GM18505 (cell line): ENCODE data around the gene TSSC4.

Experiments
- ATAC-seq: cut with Tn5 transposase; IDR thresholded peaks from one replicate; pipeline ENCODE4 v1.9.1; 2021; ENCODE audit not compliant: unreplicated experiment
- POLR2A ChIP-seq: IDR thresholded peaks from 4 replicates; pipeline ENCODE4 v1.6.1; 2011; ENCODE audit warnings: borderline replicate concordance; ENCODE audit not compliant: insufficient read depth, insufficient read length; ENCODE audit errors: extremely low read depth

TSSC4 gene

DNA sequence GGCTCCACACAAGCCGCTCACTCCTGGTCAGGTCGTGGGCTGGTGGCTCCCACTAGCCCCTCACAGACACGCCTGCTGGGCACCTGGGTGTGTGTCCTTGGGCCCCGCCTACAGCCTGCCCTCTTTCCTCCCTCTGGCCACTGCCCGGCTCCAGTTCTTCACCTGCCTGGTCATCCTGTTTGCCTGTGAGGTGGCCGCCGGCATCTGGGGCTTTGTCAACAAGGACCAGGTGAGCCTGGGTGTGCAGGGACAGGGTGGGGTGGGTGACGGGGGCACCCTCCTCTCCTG is 5.8 kb upstream of the TSSC4 start:
- ATAC-seq = no peak
- TF ChIP-seq POLR2A = no peak

DNA sequence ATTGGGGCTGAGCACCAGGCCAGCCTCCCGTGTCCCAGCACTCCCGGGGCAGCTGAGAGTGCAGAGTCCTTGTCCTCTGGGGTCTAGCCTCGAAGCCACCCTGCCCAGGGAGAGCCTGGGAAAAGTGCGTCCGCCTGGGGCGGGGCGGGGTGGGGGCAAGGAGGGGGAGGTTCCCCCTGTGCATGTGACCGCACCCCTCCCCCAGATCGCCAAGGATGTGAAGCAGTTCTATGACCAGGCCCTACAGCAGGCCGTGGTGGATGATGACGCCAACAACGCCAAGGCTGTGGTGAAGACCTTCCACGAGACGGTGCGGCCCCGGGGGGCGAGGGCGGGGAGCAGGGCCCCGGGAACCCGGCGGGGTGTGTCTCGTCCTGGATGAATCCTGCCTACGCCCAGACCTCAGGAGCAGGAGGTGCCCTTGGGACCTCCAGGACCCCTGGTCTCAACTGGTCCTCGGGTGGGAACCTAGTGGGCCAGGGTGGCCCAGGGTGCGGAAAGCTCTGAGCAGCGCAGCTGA is 5.3 kb upstream of the TSSC4 start:
- ATAC-seq = no peak
- no peak for TF ChIP-seq POLR2A

DNA sequence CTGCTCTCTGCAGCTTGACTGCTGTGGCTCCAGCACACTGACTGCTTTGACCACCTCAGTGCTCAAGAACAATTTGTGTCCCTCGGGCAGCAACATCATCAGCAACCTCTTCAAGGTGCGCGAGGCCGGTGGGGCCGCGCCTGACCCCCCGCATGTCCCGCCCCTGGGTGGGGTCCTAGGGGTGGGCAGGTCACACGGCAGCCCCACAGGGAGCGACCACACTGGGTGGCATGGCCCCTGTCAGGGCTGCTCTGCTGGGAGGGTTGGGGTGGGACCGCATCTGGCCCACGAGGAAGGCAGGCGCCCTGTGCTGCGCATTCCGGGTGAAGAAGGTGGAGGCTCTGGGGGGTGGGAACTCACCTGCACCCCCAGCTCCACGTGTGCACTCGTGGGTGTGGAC is 4.7 kb upstream of the TSSC4 start:
- ATAC-seq = no peak
- no peak for TF ChIP-seq POLR2A

DNA sequence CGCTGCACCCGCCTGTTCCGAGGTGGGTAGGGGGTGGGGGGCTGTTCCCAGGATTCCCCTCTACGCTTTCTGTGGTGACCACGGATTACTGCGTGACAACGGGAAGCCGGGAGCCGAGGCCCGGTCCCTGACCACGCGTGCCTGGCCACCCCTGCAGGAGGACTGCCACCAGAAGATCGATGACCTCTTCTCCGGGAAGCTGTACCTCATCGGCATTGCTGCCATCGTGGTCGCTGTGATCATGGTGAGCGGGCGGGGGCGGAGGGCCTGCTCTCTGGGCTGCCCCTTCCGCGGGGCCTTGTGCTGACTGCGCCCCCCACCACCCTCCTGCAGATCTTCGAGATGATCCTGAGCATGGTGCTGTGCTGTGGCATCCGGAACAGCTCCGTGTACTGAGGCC is 4.1 kb upstream of the TSSC4 start:
- ATAC-seq = no peak
- TF ChIP-seq POLR2A = no peak

DNA sequence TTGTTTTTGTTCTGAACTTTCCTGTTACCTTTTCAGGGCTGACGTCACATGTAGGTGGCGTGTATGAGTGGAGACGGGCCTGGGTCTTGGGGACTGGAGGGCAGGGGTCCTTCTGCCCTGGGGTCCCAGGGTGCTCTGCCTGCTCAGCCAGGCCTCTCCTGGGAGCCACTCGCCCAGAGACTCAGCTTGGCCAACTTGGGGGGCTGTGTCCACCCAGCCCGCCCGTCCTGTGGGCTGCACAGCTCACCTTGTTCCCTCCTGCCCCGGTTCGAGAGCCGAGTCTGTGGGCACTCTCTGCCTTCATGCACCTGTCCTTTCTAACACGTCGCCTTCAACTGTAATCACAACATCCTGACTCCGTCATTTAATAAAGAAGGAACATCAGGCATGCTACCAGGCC is 3.5 kb upstream of the TSSC4 start:
- TF ChIP-seq POLR2A = no peak

DNA sequence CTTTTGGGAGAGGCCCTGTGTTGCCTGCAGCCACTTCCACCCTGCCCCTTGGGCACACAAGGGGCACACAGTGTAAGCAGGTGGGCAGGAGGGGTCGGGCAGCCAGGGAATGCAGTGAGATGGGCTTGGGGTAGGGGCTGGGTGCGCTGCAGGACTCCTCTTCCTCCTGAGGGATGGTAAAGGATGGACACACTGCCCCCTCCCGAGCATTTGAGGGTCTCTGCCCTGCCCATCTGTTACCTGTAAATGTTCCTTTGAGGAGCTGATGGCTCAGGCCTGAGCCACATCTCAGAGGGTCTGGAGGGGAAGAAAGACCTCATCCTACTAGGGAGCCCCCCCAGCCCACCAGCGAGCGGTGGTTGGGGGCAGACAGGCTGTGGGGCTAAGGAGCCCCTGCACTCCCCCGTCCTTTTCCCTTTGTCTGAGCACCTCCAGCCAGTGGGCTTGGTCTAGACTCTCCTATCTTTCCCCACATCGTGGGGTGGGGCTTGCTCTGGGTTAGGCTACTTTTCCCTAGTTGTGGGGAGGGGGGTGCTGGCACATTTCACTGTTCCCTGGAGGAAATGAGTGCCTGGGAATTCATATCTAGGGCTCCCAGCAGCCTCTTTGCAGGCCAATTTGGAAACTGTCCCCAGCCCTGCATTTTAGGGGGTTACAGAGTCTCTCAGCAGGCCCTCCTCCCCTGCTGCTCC is 1.7 kb upstream of the TSSC4 start:
- ATAC-seq = no peak
- peak; percentile 16 for TF ChIP-seq POLR2A

More for the DNA sequence above, 3.5 kb upstream of the TSSC4 start:
- no peak for ATAC-seq

DNA sequence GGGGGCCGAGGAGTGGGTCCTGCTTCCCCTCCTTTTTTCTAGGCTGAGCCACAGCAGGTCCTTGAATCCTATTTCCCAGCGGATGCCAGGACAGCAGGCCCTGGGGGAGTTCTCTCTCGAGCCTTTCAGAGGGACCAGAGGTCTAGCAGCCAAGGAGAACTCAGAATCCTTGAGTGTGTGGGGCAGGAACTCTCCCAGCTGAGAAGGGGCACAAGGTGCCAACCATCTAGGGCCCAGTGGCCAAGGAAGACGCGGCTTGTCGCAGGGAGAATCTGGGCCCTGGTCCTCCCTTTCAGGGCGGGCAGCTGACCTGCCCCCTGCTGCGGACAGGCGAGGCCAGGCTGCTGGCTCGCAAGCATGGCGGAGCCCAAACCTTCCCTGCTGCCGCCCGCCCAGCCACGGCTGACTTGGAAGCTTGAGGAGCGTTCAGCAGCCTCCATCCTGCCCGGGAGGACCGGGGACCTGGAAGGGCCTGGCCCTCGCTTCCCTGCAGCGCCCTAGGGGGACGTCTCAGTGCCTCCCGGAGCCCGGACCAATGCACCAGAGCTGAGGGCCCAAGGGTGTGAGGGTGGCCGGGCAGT is 972 bp upstream of the TSSC4 start:
- no peak for TF ChIP-seq POLR2A
- peak; percentile 0 for ATAC-seq

DNA sequence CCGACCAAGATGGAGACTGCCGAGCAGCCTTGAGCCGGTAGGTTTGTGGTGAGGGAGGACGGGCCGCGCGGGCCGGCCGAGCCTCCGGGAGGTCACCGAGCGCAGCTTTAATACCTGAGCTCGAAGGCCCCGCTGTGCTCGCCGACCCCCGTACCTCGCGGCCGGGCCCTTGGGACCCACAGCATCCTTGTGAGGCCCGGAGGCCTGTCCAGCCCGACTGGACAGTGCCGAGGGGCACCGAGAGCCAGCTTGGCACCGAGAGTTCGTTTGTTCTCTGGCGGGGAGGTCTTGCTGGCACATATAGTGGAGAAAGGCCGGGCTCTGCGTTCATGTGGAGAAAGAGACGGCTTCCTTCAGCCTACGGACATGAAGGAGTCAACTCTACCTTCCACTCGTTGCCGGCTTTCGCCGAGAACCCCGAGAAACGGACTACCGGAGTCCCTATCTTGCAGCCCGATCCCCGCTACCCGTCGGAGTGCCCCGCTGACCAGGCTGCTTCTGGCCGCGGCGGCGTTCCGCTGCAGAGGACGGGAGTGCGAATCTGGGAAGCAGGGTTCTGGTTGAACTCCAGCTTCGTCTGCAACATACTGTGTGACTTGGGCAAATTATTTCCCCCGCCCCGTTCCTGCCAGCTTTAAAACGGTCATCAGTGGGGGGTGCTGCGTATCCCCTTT is 349 bp downstream of the TSSC4 start:
- no peak for ATAC-seq
- TF ChIP-seq POLR2A = no peak

DNA sequence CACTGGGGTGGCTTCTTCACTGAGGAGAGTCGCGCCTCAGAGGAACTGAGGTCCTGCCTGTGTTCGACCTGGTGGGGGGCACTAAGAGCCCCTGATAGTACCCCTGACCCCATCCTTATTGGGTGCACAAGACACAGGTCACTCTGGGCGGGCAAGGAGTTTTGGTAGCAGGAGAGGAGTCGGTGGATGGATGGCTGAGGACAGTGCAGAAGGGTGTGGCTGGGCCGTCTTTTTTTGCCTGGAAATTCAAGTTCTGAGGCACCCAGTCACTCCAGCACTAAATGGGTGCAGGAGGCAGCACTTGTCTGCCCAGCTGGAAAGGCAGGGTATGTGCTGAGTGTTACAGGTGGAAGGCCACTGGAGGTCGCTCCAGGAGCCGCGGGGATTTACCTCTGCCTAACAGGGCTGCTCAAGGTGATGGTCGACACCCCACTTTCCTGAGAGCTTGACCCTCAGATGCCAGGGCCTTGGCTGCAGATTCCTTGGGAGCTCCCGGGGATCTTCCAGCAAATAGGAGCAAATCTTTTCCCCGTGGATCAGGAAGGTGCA is 960 bp downstream of the TSSC4 start:
- no peak for ATAC-seq
- TF ChIP-seq POLR2A = no peak

DNA sequence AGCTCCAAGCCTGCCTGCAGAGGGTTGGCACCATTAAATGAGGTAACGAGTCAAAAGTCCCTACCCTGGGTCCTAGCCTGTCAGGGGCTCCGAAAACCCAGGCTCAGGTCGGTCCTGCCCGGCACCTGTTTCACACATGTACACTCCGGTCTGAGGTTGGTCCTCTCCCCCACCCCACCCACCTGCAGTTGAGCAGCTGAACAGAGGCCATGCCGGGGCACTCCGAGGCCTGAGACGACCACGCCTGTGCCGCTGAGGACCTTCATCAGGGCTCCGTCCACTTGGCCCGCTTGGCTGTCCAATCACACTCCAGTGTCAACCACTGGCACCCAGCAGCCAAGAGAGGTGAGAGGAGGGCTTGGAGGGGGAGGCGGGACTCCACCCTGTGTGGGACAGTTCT is 1.6 kb downstream of the TSSC4 start:
- no peak for ATAC-seq
- no peak for TF ChIP-seq POLR2A

DNA sequence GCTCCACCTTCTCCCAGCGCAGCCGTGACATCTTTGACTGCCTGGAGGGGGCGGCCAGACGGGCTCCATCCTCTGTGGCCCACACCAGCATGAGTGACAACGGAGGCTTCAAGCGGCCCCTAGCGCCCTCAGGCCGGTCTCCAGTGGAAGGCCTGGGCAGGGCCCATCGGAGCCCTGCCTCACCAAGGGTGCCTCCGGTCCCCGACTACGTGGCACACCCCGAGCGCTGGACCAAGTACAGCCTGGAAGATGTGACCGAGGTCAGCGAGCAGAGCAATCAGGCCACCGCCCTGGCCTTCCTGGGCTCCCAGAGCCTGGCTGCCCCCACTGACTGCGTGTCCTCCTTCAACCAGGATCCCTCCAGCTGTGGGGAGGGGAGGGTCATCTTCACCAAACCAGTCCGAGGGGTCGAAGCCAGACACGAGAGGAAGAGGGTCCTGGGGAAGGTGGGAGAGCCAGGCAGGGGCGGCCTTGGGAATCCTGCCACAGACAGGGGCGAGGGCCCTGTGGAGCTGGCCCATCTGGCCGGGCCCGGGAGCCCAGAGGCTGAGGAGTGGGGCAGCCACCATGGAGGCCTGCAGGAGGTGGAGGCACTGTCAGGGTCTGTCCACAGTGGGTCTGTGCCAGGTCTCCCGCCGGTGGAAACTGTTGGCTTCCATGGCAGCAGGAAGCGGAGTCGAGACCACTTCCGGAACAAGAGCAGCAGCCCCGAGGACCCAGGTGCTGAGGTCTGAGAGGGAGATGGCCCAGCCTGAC is 2.5 kb downstream of the TSSC4 start:
- ATAC-seq = no peak
- TF ChIP-seq POLR2A = no peak

DNA sequence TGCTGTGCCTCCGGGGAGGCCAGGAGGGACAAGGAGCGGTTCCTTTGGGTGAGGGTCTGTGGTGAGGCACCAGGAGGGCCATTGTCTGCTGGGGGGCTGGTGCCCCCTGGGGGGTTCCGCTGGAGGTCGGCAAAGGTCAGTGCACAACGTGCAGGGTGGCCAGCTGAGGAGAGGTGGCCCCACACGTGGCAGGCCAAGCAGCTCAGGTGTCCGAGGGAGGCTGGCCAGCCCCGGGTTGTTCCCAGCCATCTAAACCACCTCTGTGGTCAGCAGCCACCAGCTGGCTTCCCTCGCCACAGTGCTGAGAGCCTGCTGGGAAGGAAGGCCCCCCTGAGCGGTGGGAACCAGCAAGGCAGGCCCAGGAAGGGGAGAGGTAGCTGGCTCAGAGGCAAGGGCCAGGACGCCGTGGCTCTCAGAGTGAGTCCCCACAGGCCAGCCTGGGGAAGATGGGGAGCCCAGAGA is 4.2 kb downstream of the TSSC4 start:
- ATAC-seq = no peak
- TF ChIP-seq POLR2A = no peak

DNA sequence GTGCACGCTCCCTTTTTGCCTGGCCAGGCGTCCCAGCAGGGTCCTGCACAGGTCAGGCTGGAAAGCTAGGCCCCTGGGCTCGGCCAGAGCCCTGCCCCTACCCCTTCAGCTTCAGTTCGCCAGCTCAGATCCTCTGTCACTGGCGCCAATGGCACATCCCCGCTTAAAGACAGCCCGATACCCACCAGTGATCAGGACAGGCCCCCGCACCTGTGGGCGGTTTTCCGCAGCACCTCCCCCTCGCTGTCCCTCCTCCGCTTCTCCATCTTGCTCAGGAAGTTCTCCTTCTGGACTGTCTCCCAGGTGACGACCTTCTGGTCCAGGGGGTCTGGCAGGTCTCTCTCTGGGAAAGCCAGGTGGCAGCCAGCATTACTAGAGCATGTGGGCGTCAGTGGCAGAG is 5.9 kb downstream of the TSSC4 start:
- ATAC-seq = no peak

More for the DNA sequence above, 5.9 kb downstream of the TSSC4 start:
- no peak for TF ChIP-seq POLR2A
